ENCODE data around the gene ADARB2.

The ADARB2 gene

DNA sequence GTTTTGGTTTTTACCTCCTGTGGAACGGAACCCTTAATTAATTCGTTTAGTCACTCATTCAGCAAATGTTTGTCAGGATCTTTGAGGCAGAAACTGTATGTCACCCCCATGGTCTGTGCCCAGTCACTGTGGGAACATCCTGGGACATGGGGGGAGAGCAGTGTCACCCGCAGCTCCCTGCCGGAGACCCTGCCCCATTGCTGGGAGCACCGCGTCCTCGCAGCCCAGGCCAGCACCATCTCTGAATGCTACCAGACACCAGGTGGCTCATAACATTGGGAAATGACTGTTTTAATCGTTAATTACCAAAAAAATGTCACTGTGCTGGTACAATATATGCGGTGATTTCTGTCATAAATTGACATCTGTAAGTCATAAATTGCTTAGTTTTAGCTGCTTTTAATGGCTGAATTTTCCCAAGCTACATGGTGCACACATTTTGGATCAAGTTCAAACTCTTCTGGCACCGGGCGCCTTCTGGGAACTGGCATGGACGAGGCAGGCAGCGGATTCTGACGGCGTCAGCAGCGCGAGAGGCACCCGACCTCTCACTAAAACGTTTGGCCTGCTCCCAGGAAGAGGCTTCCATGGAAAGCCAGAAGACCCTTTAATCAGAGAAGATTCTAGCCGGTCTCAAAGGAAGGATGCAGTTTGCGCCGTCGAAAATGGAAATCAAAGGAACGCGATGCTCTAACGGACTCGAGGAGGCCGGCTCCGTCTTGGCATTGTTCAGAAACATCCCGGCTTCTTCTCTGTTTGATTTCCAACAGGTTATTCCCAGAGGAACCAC, 184.2 kb downstream of the ADARB2 start:
- H3K4me3 ChIP-seq (ENCODE audit: low read depth, low read length) = no peak overlapping the region
- TF ChIP-seq CTCF (IDR thresholded peaks at IDR 0.05; ENCODE audit: low read depth, low read length) = no peak

DNA sequence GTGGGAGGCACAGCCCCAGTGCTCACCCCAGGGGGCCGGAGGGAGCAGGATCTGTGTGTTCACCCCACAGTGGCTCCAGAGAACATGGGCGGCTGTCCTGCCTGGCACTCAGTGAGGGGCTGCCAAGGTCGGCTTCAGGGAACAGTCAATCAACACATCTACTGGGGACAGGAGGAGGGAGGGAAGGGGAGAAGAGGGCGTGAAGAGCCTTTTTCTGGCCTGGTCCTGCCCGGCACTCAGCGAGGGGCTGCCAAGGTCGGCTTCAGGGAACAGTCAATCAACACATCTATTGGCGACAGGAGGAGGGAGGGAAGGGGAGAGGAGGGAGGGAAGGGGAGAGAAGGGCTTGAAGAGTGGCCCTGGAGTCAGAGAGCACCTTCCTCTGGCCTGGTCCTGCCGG, 184.9 kb downstream of the ADARB2 start:
- H3K4me3 ChIP-seq (ENCODE audit: low read depth, low read length) = no peak overlapping the region
- TF ChIP-seq CTCF (IDR thresholded peaks at IDR 0.05; ENCODE audit: low read depth, low read length) = no peak

GRCh38 chr10:1551636-1552338, 185.5 kb downstream of the ADARB2 start:
- H3K4me3 ChIP-seq (ENCODE audit: low read depth, low read length) = no peak overlapping the region
- TF ChIP-seq CTCF (IDR thresholded peaks at IDR 0.05; ENCODE audit: low read depth, low read length) = no peak

DNA sequence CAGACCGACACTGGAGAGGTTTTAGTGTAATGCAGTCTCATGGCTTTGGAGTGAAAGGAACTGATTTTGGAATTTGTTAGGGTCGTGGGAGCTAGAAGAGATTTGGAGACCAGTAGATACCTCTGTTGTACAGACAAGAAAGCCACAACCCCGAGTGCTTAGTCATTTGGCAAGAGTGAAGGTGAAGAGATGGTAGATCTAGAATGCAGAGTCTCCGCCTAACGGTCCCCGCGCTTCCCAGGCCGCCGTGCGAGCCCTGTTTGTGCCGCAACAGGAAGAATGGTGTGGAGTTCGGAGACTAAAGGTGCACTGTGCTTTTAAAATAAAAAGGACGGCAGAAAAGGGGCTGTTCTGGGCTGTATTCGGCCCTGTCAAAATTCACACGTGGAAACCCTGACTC, 186.7 kb downstream of the ADARB2 start:
- no peak overlapping the region for H3K4me3 ChIP-seq (ENCODE audit: low read depth, low read length)
- no peak for TF ChIP-seq CTCF (IDR thresholded peaks at IDR 0.05; ENCODE audit: low read depth, low read length)

GRCh38 chr10:1550291-1550595, 187.1 kb downstream of the ADARB2 start:
- TF ChIP-seq CTCF (IDR thresholded peaks at IDR 0.05; ENCODE audit: low read depth, low read length) = no peak
- no peak overlapping the region for H3K4me3 ChIP-seq (ENCODE audit: low read depth, low read length)

DNA sequence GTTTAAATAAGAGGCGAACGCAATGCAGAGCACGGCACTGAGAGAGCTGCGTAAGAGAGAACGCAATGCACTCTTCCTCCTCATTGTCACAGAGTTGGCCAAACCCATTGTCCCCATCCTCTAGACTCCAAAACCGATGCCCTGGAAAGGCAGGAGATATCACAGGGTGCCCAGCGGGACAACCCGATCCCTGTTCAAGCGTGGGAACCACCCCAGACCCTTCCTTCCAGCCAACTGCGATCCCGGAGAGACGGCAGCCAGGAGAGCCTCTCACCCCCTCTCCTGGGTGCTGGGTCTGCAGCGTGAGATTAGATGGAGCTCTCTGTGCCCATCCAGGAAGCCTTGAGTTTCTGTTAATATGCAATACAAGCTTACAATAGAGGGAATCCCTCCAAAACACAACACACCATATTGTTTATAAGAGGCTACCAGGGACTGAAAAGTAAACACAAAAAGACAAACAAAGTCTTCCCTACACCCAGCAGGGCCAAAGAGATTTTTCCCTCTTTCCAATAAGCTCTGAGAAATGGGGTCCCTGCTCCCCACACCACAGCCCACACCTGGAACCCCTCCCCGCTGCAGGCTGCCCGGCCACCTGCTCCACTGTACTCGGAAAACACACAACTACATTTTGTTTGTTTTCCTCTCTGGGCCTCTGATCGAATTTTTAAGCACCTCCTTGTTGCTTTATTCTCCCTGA, 187.6 kb downstream of the ADARB2 start:
- no peak overlapping the region for H3K4me3 ChIP-seq (ENCODE audit: low read depth, low read length)
- TF ChIP-seq CTCF (IDR thresholded peaks at IDR 0.05; ENCODE audit: low read depth, low read length) = no peak

GRCh38 chr10:1548596-1548995, 188.7 kb downstream of the ADARB2 start:
- no peak for TF ChIP-seq CTCF (IDR thresholded peaks at IDR 0.05; ENCODE audit: low read depth, low read length)
- no peak overlapping the region for H3K4me3 ChIP-seq (ENCODE audit: low read depth, low read length)
